ENCODE results near the gene IRGQ. TPM values are rescaled to one million over a fixed set of nuclear protein-coding genes. Genes with fewer than 3 reads are reported as not detected.
"Not testable (repeated sequence)": the region's sequence is repeated elsewhere in the genome, so short reads cannot be mapped to it uniquely, and the experiment has no call there.

Gene IRGQ
- total and polyA plus RNA-seq, 8 donors, result 4.3 to 14.7 (median 9.3) TPM

DNA sequence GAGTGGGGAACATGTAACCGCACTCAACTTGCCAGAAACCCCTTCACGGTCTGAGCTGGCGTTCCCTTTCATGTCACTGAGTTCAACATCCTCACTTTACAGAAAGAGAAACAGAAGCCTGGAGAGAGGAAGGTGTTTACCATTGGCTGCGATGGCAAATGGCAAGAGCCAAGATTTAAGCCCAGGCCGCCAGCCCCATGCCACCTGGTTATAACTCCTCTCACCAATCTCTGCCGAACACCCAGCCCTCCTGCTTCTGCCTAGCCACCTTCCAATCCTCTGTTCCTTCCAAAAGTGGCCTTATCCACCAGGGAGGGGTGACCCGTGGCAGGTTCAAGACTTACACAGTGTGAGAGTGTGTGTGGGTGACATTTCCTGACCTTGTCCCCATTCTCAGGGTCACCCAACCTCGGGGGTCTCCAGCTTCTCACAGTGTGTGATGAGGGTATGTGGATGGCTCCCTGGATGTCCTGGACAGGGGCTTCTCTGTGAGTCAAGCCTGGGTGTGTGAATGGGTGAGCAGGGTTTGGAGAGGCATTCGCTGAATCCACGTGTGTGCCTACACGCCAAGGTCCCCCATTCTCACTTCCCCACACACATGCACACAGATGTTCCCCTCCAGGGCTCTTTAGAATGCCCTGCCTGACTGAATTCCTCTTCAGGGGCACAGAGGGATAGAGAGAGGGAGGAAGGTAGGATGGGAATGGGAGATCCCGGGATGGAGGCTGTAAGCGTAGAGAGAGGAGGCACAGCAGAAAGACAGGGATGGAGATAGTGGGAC lies 42.5 kb upstream of the IRGQ start:
- no peaks in the 10 kb centered on the region for H3K9me3 ChIP-seq
- no peak overlapping the region for H3K27ac ChIP-seq
- TF ChIP-seq, protein P1, sequence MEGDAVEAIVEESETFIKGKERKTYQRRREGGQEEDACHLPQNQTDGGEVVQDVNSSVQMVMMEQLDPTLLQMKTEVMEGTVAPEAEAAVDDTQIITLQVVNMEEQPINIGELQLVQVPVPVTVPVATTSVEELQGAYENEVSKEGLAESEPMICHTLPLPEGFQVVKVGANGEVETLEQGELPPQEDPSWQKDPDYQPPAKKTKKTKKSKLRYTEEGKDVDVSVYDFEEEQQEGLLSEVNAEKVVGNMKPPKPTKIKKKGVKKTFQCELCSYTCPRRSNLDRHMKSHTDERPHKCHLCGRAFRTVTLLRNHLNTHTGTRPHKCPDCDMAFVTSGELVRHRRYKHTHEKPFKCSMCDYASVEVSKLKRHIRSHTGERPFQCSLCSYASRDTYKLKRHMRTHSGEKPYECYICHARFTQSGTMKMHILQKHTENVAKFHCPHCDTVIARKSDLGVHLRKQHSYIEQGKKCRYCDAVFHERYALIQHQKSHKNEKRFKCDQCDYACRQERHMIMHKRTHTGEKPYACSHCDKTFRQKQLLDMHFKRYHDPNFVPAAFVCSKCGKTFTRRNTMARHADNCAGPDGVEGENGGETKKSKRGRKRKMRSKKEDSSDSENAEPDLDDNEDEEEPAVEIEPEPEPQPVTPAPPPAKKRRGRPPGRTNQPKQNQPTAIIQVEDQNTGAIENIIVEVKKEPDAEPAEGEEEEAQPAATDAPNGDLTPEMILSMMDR (IDR thresholded peaks at IDR 0.05), result no peak
- no peaks in the 10 kb centered on the region for H3K36me3 ChIP-seq
- no peaks in the 10 kb centered on the region for H3K27me3 ChIP-seq
- no peak for ATAC-seq
- no peak overlapping the region for H3K4me3 ChIP-seq
- no peak for FAIRE-seq
- no peak for DNase-seq
- intact Hi-C loops (cut with DNase I), result no loop called here
- 70 to 80% methylated on average over 13 of the region's 13 CpGs for WGBS, 2 donors
- no peaks in the 10 kb centered on the region for H3K4me1 ChIP-seq

DNA sequence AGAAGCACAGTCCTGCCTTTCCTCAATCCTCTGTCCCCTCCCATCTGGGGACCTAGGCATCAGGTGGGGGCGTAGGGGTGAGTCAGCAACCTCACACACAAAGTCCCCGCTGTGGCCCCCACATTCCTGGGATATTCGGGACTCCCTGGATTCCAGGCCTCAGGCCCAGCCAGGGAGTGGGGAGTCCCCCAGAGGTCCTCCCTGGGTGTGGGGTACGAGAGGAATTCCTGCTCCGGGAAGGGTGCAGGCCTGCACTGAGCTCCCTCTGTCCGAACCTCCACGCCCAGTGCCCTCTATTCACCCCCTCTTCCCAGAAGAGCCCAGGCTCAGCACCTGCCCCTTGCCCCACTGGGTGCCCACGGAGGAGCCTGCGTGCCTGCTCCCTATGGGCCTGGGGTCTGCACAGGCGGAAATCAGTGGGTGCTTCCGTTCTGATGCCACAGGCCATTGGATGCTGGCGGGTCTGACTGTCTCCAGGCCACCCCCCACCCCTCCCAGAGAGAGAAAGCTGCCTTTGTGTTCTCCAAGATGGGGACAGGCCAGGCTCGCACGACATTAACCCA lies 40.3 kb upstream of the IRGQ start:
- no peaks in the 10 kb centered on the region for H3K27me3 ChIP-seq
- H3K27ac ChIP-seq, result no peak overlapping the region
- intact Hi-C loops (cut with DNase I), result no loop called here
- TF ChIP-seq, protein P1 (IDR thresholded peaks at IDR 0.05), result no peak
- ATAC-seq (no peak), DNase-seq (no peak), FAIRE-seq (no peak)
- H3K4me1 ChIP-seq, result no peaks in the 10 kb centered on the region
- H3K4me3 ChIP-seq, result no peak overlapping the region
- no peaks in the 10 kb centered on the region for H3K9me3 ChIP-seq
- WGBS, 2 donors, result 81 to 85% methylated on average over 14 of the region's 14 CpGs
- no peaks in the 10 kb centered on the region for H3K36me3 ChIP-seq

- H3K4me3 ChIP-seq; FAIRE-seq; H3K9me3 ChIP-seq; intact Hi-C loops (cut with DNase I); DNase-seq; H3K36me3 ChIP-seq; H3K27ac ChIP-seq; H3K4me1 ChIP-seq; H3K27me3 ChIP-seq; ATAC-seq: not testable (repeated sequence)
- 58 to 70% methylated on average over 2 of the region's 2 CpGs for WGBS, 2 donors
Measured at GRCh38 chr19:43635561-43635940, 39.6 kb upstream of the IRGQ start.

- H3K36me3 ChIP-seq, result no peaks in the 10 kb centered on the region
- TF ChIP-seq, protein P1 (IDR thresholded peaks at IDR 0.05), result no peak
- ATAC-seq (no peak), FAIRE-seq (no peak), DNase-seq (no peak)
- peak overlapping the region in 1 of 4 donors; percentile 12 for H3K4me3 ChIP-seq
- H3K27me3 ChIP-seq, result no peaks in the 10 kb centered on the region
- no peak overlapping the region for H3K27ac ChIP-seq
- no peaks in the 10 kb centered on the region for H3K9me3 ChIP-seq
- 40 to 44% methylated on average over 17 of the region's 17 CpGs for WGBS, 2 donors
- intact Hi-C loops (cut with DNase I), result no loop called here
- H3K4me1 ChIP-seq, result no peaks in the 10 kb centered on the region
Measured at GRCh38 chr19:43634872-43635560, 39.1 kb upstream of the IRGQ start.

DNA sequence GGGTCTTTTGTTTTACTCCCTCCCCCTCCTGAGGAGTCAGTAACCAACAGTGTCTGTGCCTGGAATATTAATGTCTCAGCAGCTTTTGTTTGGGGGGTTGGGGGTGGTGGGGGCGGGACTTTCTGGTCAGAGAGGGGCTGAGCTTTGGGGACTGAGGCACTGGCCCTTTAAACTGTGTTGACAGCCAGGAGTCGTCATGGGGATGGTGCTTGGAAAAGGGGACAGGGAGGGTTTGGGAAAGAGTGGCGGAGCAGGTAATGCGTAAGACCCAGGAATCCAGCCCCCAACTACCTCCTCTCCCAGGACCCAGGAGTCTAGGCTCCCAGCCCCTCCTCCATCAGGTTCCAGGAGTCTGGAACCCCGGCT lies 38.6 kb upstream of the IRGQ start:
- no peak for ATAC-seq
- Histone ChIP-seq H3K4me1 (no peaks in the 10 kb centered on the region), H3K4me3 (no peak overlapping the region), H3K27me3 (no peaks in the 10 kb centered on the region), H3K9me3 (no peaks in the 10 kb centered on the region), H3K36me3 (no peaks in the 10 kb centered on the region), H3K27ac (no peak overlapping the region)
- WGBS, 2 donors, result 55 to 69% methylated on average over 5 of the region's 5 CpGs
- intact Hi-C loops (cut with DNase I), result no loop called here
- DNase-seq, result no peak
- TF ChIP-seq, protein P1 (IDR thresholded peaks at IDR 0.05), result no peak
- no peak for FAIRE-seq

All from pancreas (tissue), 10 donors.